Cardiac muscle cell (in vitro differentiated cells and primary cell): ENCODE data around the gene CHRNA1. TPM values are rescaled to one million over a fixed set of nuclear protein-coding genes. Genes with fewer than 3 reads are reported as not detected.

Source experiments
- DNase-seq, 2 donors: peaks; one replicate each; pipeline versions ENCODE4 v3.0.0 to v3.0.0-alpha.2; 2010 to 2017; ENCODE audit warnings: low read depth in 1 of 2, low spot score in 1 of 2
- H3K27ac ChIP-seq: fragments of 200-600 bp; sonication (generic); 2 replicates; pipeline ENCODE4 v1.5.1; 2016
- H3K27me3 ChIP-seq: fragments of 200-600 bp; sonication (generic); 2 replicates; pipeline ENCODE4 v1.6.0; 2016; ENCODE audit warnings: control low read depth
- H3K36me3 ChIP-seq: fragments of 200-600 bp; sonication (generic); 2 replicates; pipeline ENCODE4 v1.5.1; 2016; ENCODE audit warnings: control low read depth
- H3K4me1 ChIP-seq: fragments of 200-600 bp; sonication (generic); 2 replicates; pipeline ENCODE4 v1.8.1; 2017; ENCODE audit warnings: low read depth, mild to moderate bottlenecking, mixed run types
- H3K4me3 ChIP-seq: fragments of 200-600 bp; sonication (generic); 2 replicates; pipeline ENCODE4 v1.5.1; 2016; ENCODE audit warnings: mild to moderate bottlenecking
- H3K9me3 ChIP-seq: fragments of 200-600 bp; sonication (generic); 2 replicates; pipeline ENCODE4 v1.5.1; 2017; ENCODE audit warnings: low read depth, mild to moderate bottlenecking, control low read depth
- CTCF ChIP-seq: IDR thresholded peaks from 2 replicates; pipeline ENCODE4 v1.5.1; 2012; ENCODE audit warnings: low read depth, mild to moderate bottlenecking, low read length
- polyA plus RNA-seq: library from polyadenylated mRNA; unstranded; fragments of >200 nt; fragmentation: Nextera tagmentation; extraction: Ambion mirVana; gene quantifications from 2 replicates; pipeline ENCODE4 v1.2.1, GENCODE V29; 2016
- total RNA-seq: library from RNA; depleted of rRNA; stranded (reverse); fragments of >200 nt; gene quantifications from 2 replicates; pipeline ENCODE4 v1.2.3, GENCODE V29; 2016

CHRNA1 gene
- total and polyA plus RNA-seq, 2 experiments from 2014 or later = 1.1 TPM; not detected in 1

GRCh38 chr2:174792309-174793025, 28.2 kb upstream of the CHRNA1 start:
- no peaks in the 10 kb centered on the region for H3K36me3 ChIP-seq
- H3K4me3 ChIP-seq = no peak overlapping the region
- no peak for DNase-seq
- H3K27ac ChIP-seq = no peak overlapping the region
- no peaks in the 10 kb centered on the region for H3K27me3 ChIP-seq
- no peak for TF ChIP-seq CTCF
- H3K4me1 ChIP-seq = peaks cover 20% of the 10 kb centered on the region
- H3K9me3 ChIP-seq = no peaks in the 10 kb centered on the region

GRCh38 chr2:174791746-174792280, 27.5 kb upstream of the CHRNA1 start:
- Histone ChIP-seq H3K4me1 (peaks cover 20% of the 10 kb centered on the region), H3K4me3 (no peak overlapping the region), H3K36me3 (no peaks in the 10 kb centered on the region), H3K27me3 (no peaks in the 10 kb centered on the region), H3K27ac (no peak overlapping the region), H3K9me3 (no peaks in the 10 kb centered on the region)
- no peak for DNase-seq
- no peak for TF ChIP-seq CTCF

- no peak overlapping the region for H3K4me3 ChIP-seq
- DNase-seq = no peak
- peaks cover 15% of the 10 kb centered on the region for H3K4me1 ChIP-seq
- H3K36me3 ChIP-seq = no peaks in the 10 kb centered on the region
- no peak overlapping the region for H3K27ac ChIP-seq
- no peak for TF ChIP-seq CTCF
- H3K9me3 ChIP-seq = no peaks in the 10 kb centered on the region
- no peaks in the 10 kb centered on the region for H3K27me3 ChIP-seq
These were observed 26.7 kb upstream of the CHRNA1 start for GRCh38 chr2:174791020-174791419.

GRCh38 chr2:174789001-174789400, 24.7 kb upstream of the CHRNA1 start:
- Histone ChIP-seq H3K4me3 (no peak overlapping the region), H3K27me3 (no peaks in the 10 kb centered on the region), H3K4me1 (peaks cover 21% of the 10 kb centered on the region), H3K27ac (no peak overlapping the region), H3K9me3 (no peaks in the 10 kb centered on the region), H3K36me3 (no peaks in the 10 kb centered on the region)
- TF ChIP-seq CTCF = no peak
- DNase-seq = no peak

DNA sequence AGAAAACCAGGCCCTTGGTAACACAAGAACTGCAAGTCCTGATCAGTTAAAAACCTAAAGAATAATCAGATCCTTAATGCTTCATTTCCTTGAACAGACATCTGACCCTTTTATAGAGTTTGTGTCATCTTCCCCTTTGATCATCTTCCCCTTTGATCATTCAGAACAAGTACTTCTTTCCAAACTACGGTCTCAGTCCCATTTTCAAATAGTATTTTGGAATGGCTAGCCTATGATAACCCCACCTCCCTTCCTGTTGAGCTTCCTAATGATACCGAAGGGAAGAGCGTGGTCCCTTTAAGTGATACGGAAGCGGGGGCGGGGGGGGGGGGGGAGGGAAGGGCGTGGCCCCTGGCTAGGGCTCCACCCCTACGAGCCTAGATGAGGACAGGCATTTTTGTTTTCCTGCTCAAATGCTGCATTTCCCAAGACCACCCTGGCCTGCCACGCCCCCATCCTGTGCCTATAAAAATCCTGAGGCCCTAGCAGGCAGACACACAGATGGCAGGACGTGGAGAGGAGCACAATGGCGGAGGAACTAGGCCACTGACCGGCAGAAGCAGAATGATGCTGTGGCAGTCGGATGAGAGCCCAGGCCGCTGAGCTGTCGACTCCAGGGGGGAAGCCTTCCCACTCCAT, 24.1 kb upstream of the CHRNA1 start:
- TF ChIP-seq CTCF = no peak
- H3K9me3 ChIP-seq = no peaks in the 10 kb centered on the region
- H3K4me1 ChIP-seq = peaks cover 22% of the 10 kb centered on the region
- no peaks in the 10 kb centered on the region for H3K27me3 ChIP-seq
- H3K36me3 ChIP-seq = no peaks in the 10 kb centered on the region
- H3K4me3 ChIP-seq = no peak overlapping the region
- H3K27ac ChIP-seq = no peak overlapping the region
- no peak for DNase-seq
